Neuronal stem cell (in vitro differentiated cells): ENCODE data around the gene PIK3CD.

Experiments
- DNase-seq: peaks from one replicate; pipeline ENCODE4 v3.0.0-alpha.2; 2013; ENCODE audit warnings: low spot score
- H2AFZ ChIP-seq: one replicate; pipeline ENCODE4 v1.6.1; 2013; ENCODE audit warnings: mild to moderate bottlenecking, low read length, inconsistent platforms
- H2AK5ac ChIP-seq: 2 replicates; pipeline ENCODE4 v1.6.1; 2013; ENCODE audit warnings: low read depth, mild to moderate bottlenecking, inconsistent platforms, low read length, moderate library complexity, mixed read lengths
- H2BK120ac ChIP-seq: 2 replicates; pipeline ENCODE4 v1.6.1; 2013; ENCODE audit warnings: low read depth, mild to moderate bottlenecking, inconsistent platforms, low read length, moderate library complexity, mixed read lengths
- H2BK12ac ChIP-seq: one replicate; pipeline ENCODE4 v1.6.1; 2013; ENCODE audit warnings: low read length, inconsistent platforms
- H2BK15ac ChIP-seq: 2 replicates; pipeline ENCODE4 v1.6.1; 2013; ENCODE audit warnings: mild to moderate bottlenecking, low read length, inconsistent platforms, mixed read lengths
- H2BK5ac ChIP-seq: one replicate; pipeline ENCODE4 v1.6.1; 2013; ENCODE audit warnings: inconsistent platforms, mild to moderate bottlenecking, low read length, moderate library complexity
- H3K14ac ChIP-seq: one replicate; pipeline ENCODE4 v1.6.1; 2013; ENCODE audit warnings: low read length, inconsistent platforms
- H3K18ac ChIP-seq: 2 replicates; pipeline ENCODE4 v1.6.1; 2013; ENCODE audit warnings: low read length, inconsistent platforms
- H3K23ac ChIP-seq: 2 replicates; pipeline ENCODE4 v1.6.1; 2013; ENCODE audit warnings: low read depth, mild to moderate bottlenecking, mixed read lengths, low read length, inconsistent platforms; ENCODE audit not compliant: poor library complexity
- H3K27ac ChIP-seq: replicated peaks from 3 replicates; pipeline ENCODE4 v1.5.1; 2013; ENCODE audit warnings: low read length, inconsistent platforms
- H3K27me3 ChIP-seq, 3 experiments: 2 replicates each; pipeline ENCODE4 v1.6.1; 2013; ENCODE audit warnings: low read length in 3 of 3, mild to moderate bottlenecking in 2 of 3, inconsistent platforms in 1 of 3, low read depth in 1 of 3, mixed read lengths in 1 of 3, moderate library complexity in 1 of 3; ENCODE audit not compliant: control insufficient read depth in 3 of 3, insufficient read depth in 3 of 3
- H3K36me3 ChIP-seq, 2 donors: replicated peaks in 1 of 2; 2 replicates each; pipeline ENCODE4 v1.6.1; 2013; ENCODE audit warnings: low read length in 2 of 2; ENCODE audit not compliant: control insufficient read depth in 2 of 2, insufficient read depth in 2 of 2
- H3K4ac ChIP-seq: 2 replicates; pipeline ENCODE4 v1.6.1; 2013; ENCODE audit warnings: inconsistent platforms, mild to moderate bottlenecking, low read length, moderate library complexity
- H3K4me1 ChIP-seq, 2 donors: 1 replicate in 1 of 2; 2 replicates in 1 of 2; pipeline ENCODE4 v1.6.1; 2013; ENCODE audit warnings: low read length in 2 of 2, low read depth in 1 of 2; ENCODE audit not compliant: control insufficient read depth in 2 of 2, insufficient read depth in 1 of 2
- H3K4me2 ChIP-seq: one replicate; pipeline ENCODE4 v1.6.1; 2013; ENCODE audit warnings: mild to moderate bottlenecking, low read length, inconsistent platforms; ENCODE audit not compliant: insufficient read depth, poor library complexity, severe bottlenecking
- H3K4me3 ChIP-seq, 2 donors: 2 replicates each; pipeline ENCODE4 v1.5.1; 2013; ENCODE audit warnings: low read length in 2 of 2, mild to moderate bottlenecking in 2 of 2, inconsistent platforms in 1 of 2, moderate library complexity in 1 of 2
- H3K79me1 ChIP-seq: one replicate; pipeline ENCODE4 v1.6.1; 2013; ENCODE audit warnings: low read depth, mild to moderate bottlenecking, inconsistent platforms, low read length, moderate library complexity
- H3K9ac ChIP-seq: one replicate; pipeline ENCODE4 v1.6.1; 2013; ENCODE audit warnings: mild to moderate bottlenecking, low read depth, low read length, inconsistent platforms; ENCODE audit not compliant: poor library complexity
- H3K9me3 ChIP-seq, 2 donors: replicated peaks in 1 of 2; 2 replicates each; pipeline versions ENCODE3 to v1.6.1; 2013; ENCODE audit warnings: low read length in 2 of 2, mild to moderate bottlenecking in 2 of 2, inconsistent platforms in 1 of 2, low read depth in 1 of 2, mixed read lengths in 1 of 2, moderate library complexity in 1 of 2; ENCODE audit not compliant: control insufficient read depth in 2 of 2, insufficient read depth in 1 of 2
- H4K8ac ChIP-seq: one replicate; pipeline ENCODE4 v1.6.1; 2013; ENCODE audit warnings: low read depth, mild to moderate bottlenecking, inconsistent platforms, low read length, moderate library complexity
- H4K91ac ChIP-seq: one replicate; pipeline ENCODE4 v1.6.1; 2013; ENCODE audit warnings: low read length, low read depth, mild to moderate bottlenecking, inconsistent platforms; ENCODE audit not compliant: poor library complexity
- WGBS, 2 donors: extraction: QIAGEN DNeasy Blood & Tissue Kit; methylation state at CpG; one replicate each; pipeline ENCODE4 v1.1.7; 2013; ENCODE audit warnings: missing lambda C conversion rate in 2 of 2, mixed read lengths in 1 of 2; ENCODE audit not compliant: insufficient read length in 2 of 2, insufficient replicate concordance in 1 of 2; ENCODE audit errors: extremely low coverage in 2 of 2; 5-methylcytosine and 5-hydroxymethylcytosine counted together

PIK3CD gene

GRCh38 chr1:9766759-9767442, 115.4 kb downstream of the PIK3CD start:
- Histone ChIP-seq H3K27me3 (no peaks in the 10 kb centered on the region), H2BK120ac (no peak overlapping the region), H4K8ac (no peak overlapping the region), H3K23ac (no peak overlapping the region), H2BK5ac (no peak overlapping the region), H3K4me3 (no peak overlapping the region), H3K4ac (no peak overlapping the region), H2AK5ac (no peak overlapping the region), H2BK12ac (no peak overlapping the region), H3K4me1 (peaks cover 3 to 6% of the 10 kb centered on the region in 2 donors), H3K9ac (no peak overlapping the region), H3K4me2 (no peak overlapping the region), H3K9me3 (peaks cover 0 to 4% of the 10 kb centered on the region in 2 donors), H2AFZ (no peak overlapping the region), H3K14ac (no peak overlapping the region), H3K79me1 (peaks cover 5% of the 10 kb centered on the region), H4K91ac (no peak overlapping the region), H3K27ac (no peak overlapping the region), H3K18ac (no peak overlapping the region), H3K36me3 (peaks cover 9 to 33% of the 10 kb centered on the region in 2 donors), H2BK15ac (no peak overlapping the region)
- WGBS, 2 donors: no CpG with 5 or more reads among the region's 15 CpGs
- DNase-seq: no peak

DNA sequence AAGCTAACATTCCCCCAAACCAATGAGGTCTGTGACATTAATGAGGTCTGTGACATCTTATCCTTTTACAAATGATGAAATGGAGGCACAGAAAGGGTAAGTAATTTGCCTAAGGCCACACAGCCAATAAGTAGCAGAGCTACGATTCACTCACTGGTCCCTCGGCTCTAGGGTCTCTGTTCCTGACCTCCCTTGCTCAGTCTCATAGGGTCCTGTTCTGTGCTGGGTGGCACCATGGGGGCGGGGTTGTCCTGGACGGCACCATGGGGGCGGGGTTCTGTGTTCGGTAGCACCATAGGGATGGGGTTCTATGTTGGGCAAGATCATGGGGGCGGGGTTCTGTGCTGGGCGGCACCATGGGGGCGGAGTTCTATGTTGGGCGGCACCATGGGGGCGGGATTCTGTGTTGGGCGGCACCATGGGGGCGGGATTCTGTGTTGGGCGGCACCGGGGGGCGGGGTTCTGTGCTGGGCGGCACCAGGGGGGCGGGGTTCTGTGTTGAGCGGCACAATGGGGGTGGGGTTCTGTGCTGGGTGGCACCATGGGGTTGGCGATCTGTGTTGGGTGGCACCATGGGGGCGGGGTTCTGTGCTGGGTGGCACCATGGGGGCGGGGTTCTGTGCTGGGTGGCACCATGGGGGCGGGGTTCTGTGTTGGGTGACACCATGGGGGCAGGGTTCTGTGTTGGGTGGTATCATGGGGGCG, 116.6 kb downstream of the PIK3CD start:
- Histone ChIP-seq H2AFZ (no peak overlapping the region), H3K9ac (no peak overlapping the region), H4K8ac (no peak overlapping the region), H3K14ac (no peak overlapping the region), H3K36me3 (peaks cover 15 to 41% of the 10 kb centered on the region in 2 donors), H2BK5ac (no peak overlapping the region), H3K27ac (no peak overlapping the region), H3K27me3 (no peaks in the 10 kb centered on the region), H3K18ac (no peak overlapping the region), H3K4ac (no peak overlapping the region), H3K79me1 (peaks cover 5% of the 10 kb centered on the region), H2AK5ac (no peak overlapping the region), H3K9me3 (peaks cover 0 to 4% of the 10 kb centered on the region in 2 donors), H4K91ac (no peak overlapping the region), H2BK120ac (no peak overlapping the region), H2BK12ac (no peak overlapping the region), H3K23ac (no peak overlapping the region), H2BK15ac (no peak overlapping the region), H3K4me3 (no peak overlapping the region), H3K4me1 (peaks cover 3 to 6% of the 10 kb centered on the region in 2 donors), H3K4me2 (no peak overlapping the region)
- no peak for DNase-seq
- WGBS, 2 donors: no CpG with 5 or more reads among the region's 24 CpGs

DNA sequence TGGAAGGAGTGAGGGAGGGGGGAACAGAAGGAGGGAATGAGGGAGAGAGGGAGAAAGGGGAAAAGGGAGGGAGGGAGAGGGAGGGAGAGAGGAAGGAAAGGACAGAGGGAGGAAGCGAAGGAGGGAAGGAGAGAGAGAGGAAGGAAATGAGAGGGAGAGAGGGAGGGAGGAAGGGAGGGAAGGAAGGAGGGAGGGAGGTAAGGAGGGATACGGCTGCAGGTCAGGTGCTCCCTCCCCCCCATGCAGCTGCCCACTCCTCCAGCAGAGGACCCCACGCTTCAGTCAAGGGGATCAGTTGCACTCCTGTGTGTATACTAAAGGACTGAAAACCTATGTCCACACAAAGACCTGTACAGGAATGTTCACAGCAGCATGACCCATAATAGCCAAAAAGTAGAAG, 117.5 kb downstream of the PIK3CD start:
- H3K9ac ChIP-seq: no peak overlapping the region

DNA sequence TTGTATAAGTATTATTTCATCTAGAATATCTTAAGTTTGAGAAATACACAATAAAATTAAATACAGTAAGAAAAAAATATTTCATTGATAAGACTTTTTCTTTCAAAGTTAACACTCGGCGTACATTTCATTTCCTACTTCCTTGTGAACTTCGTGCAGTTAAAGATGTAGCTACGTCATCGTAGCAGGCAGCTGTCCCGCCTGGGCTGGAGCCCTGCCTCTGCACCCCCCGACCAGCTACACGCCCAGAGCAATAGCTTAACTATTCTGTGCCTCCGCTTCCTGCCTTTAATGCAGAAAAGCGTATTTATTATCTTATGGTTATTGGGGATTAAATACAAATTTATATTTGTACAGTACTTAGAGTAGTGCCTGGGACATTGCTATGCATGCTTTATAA, 118.8 kb downstream of the PIK3CD start:
- Histone ChIP-seq H2BK12ac (no peak overlapping the region), H2BK15ac (no peak overlapping the region), H3K79me1 (peaks cover 5% of the 10 kb centered on the region), H2AFZ (no peak overlapping the region), H3K14ac (no peak overlapping the region), H3K9ac (no peak overlapping the region), H4K8ac (no peak overlapping the region), H2AK5ac (no peak overlapping the region), H3K9me3 (no peaks in the 10 kb centered on the region), H3K4me1 (peaks cover 3 to 4% of the 10 kb centered on the region in 2 donors), H2BK120ac (no peak overlapping the region), H3K4me2 (no peak overlapping the region), H3K27me3 (no peaks in the 10 kb centered on the region), H3K4me3 (no peak overlapping the region), H4K91ac (no peak overlapping the region), H3K4ac (no peak overlapping the region), H3K27ac (no peak overlapping the region), H3K23ac (no peak overlapping the region), H2BK5ac (no peak overlapping the region), H3K36me3 (peaks cover 12 to 38% of the 10 kb centered on the region in 2 donors), H3K18ac (no peak overlapping the region)
- no CpG with 5 or more reads among the region's 10 CpGs for WGBS, 2 donors
- no peak for DNase-seq

More for the DNA sequence above, 117.5 kb downstream of the PIK3CD start:
- Histone ChIP-seq H2BK12ac (no peak overlapping the region), H3K79me1 (peaks cover 5% of the 10 kb centered on the region), H4K8ac (no peak overlapping the region), H3K9me3 (no peaks in the 10 kb centered on the region), H3K27me3 (no peaks in the 10 kb centered on the region), H2AK5ac (no peak overlapping the region), H4K91ac (no peak overlapping the region), H2BK15ac (no peak overlapping the region), H3K14ac (no peak overlapping the region), H3K36me3 (peaks cover 12 to 40% of the 10 kb centered on the region in 2 donors), H3K4me2 (no peak overlapping the region), H3K18ac (no peak overlapping the region), H3K4ac (no peak overlapping the region), H2AFZ (no peak overlapping the region), H3K23ac (no peak overlapping the region), H3K4me1 (peaks cover 3 to 4% of the 10 kb centered on the region in 2 donors), H3K27ac (no peak overlapping the region), H2BK120ac (no peak overlapping the region), H3K4me3 (no peak overlapping the region), H2BK5ac (no peak overlapping the region)
- no CpG with 5 or more reads among the region's 3 CpGs for WGBS, 2 donors
- no peak for DNase-seq
